Left lung (tissue), 10 donors: ENCODE measurements around the gene PTPRN2. TPM values are rescaled to one million over a fixed set of nuclear protein-coding genes. Genes with fewer than 3 reads are reported as not detected.

Experiments used
- ATAC-seq: fragments of 200-7000 bp; cut with Tn5 transposase; one replicate; pipeline ENCODE4 v1.9.1; 2020; ENCODE audit warnings: moderate library complexity
- DNase-seq, 4 donors: peaks; one replicate each; pipeline ENCODE4 v3.0.0-alpha.2; 2013 to 2020
- H3K27ac ChIP-seq, 2 donors: fragments of 200-600 bp; sonication (generic) in 1 of 2; one replicate each; pipeline versions ENCODE4 v1.5.0 to v1.8.0; 2020 to 2021
- H3K27me3 ChIP-seq, 2 donors: fragments of 200-600 bp; sonication (generic) in 1 of 2; one replicate each; pipeline versions ENCODE4 v1.5.0 to v1.8.0; 2020 to 2021
- H3K36me3 ChIP-seq, 2 donors: fragments of 200-600 bp; sonication (generic) in 1 of 2; one replicate each; pipeline versions ENCODE4 v1.5.0 to v1.8.0; 2020 to 2021
- H3K4me1 ChIP-seq, 2 donors: fragments of 200-600 bp; one replicate each; pipeline ENCODE4 v1.8.0; 2021
- H3K4me3 ChIP-seq, 2 donors: fragments of 200-600 bp; sonication (generic) in 1 of 2; one replicate each; pipeline versions ENCODE4 v1.5.0 to v1.8.0; 2020 to 2021; ENCODE audit warnings: mild to moderate bottlenecking in 1 of 2
- H3K9me3 ChIP-seq, 2 donors: fragments of 200-600 bp; sonication (generic) in 1 of 2; one replicate each; pipeline versions ENCODE4 v1.5.0 to v1.8.0; 2020 to 2021
- intact Hi-C, 2 donors: fragments of 100-400 bp; cut with DNase I; formaldehyde crosslinking; loops; one replicate each; pipeline versions ENCODE4 v1.11.2 to v1.14.2; 2022
- polyA plus RNA-seq, 6 donors: library from polyadenylated mRNA; unstranded; fragments of 120-200 nt; gene quantifications; one replicate each; pipeline ENCODE4 v1.2.1, GENCODE V29; 2013; ENCODE audit not compliant: insufficient read length in 6 of 6
- total RNA-seq, 2 donors: library from RNA; stranded (reverse); fragmentation: NEBNext Ultra II Directional; extraction: Animal tissue kit (Norgen Biotek cat#: 25700); gene quantifications; one replicate each; pipeline ENCODE4 v1.2.1, GENCODE V29; 2021
- TF ChIP-seq, protein P1 (sequence below), 2 donors: fragments of 200-600 bp; sonication (generic) in 1 of 2; IDR thresholded peaks; one replicate each; pipeline versions ENCODE4 v1.5.0 to v1.8.0; 2021; ENCODE audit warnings: antibody characterized with exemption in 2 of 2
- donor health status: DM: no; HTN: yes; CAD: no.
- donor health status: DM: no; HTN: no; CAD: no.

The PTPRN2 gene
- total and polyA plus RNA-seq, 8 donors = 4.0 to 7.8 (median 6.8) TPM

DNA sequence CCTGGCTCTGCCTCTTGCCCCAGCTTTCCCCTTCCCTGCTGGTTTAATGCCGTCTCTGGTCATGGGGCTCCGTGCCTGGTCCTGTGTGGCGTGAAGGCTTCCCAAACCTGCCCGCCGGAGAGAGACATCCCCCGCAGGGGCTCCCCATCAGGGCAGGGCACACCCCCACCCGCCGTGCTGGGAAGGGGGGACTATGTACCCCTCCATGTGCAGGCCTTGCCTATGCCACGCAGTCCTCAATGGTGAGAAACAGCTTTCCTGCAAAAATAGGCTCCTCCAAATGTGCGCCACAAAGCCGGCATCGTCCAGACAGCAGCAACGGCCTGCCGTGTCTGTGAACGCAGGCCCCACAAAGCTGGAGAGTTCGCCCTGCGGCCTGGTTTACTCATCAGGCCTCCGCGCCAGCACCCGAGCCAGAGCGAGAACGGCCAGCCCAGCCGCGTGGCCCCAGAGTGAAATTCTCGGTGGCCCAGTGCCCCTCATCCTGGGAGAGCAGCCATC lies 937.4 kb downstream of the PTPRN2 start:
- ATAC-seq (no peak), DNase-seq (no peak)
- no peaks in the 10 kb centered on the region for H3K27me3 ChIP-seq
- no peak overlapping the region for H3K27ac ChIP-seq
- H3K4me1 ChIP-seq = no peaks in the 10 kb centered on the region
- no peaks in the 10 kb centered on the region for H3K36me3 ChIP-seq
- H3K9me3 ChIP-seq = no peaks in the 10 kb centered on the region
- intact Hi-C loops = no loop called here
- H3K4me3 ChIP-seq = no peak overlapping the region
- TF ChIP-seq, protein P1, sequence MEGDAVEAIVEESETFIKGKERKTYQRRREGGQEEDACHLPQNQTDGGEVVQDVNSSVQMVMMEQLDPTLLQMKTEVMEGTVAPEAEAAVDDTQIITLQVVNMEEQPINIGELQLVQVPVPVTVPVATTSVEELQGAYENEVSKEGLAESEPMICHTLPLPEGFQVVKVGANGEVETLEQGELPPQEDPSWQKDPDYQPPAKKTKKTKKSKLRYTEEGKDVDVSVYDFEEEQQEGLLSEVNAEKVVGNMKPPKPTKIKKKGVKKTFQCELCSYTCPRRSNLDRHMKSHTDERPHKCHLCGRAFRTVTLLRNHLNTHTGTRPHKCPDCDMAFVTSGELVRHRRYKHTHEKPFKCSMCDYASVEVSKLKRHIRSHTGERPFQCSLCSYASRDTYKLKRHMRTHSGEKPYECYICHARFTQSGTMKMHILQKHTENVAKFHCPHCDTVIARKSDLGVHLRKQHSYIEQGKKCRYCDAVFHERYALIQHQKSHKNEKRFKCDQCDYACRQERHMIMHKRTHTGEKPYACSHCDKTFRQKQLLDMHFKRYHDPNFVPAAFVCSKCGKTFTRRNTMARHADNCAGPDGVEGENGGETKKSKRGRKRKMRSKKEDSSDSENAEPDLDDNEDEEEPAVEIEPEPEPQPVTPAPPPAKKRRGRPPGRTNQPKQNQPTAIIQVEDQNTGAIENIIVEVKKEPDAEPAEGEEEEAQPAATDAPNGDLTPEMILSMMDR (IDR thresholded peaks at IDR 0.05) = no peak

DNA sequence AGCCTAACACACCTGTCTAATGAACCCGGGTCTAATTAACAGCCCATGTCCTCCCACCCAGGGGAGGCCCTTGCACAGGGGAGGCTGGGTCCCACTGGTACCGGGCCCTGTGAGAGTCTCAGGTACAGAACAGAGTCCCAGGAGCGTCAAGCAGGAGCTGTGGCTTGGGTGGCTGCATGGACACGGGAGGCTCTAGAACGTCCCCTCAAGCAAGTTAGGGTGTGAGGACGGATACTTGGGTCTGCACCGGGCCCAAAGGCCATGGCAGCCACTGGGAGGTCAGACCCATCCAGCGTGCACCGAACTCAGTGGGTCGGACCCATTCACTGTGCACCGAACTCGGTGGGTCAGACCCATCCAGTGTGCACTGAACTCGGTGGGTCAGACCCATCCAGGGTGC lies 941.1 kb downstream of the PTPRN2 start:
- intact Hi-C loops = no loop called here
- DNase-seq = no peak
- H3K27ac ChIP-seq = no peak overlapping the region
- no peaks in the 10 kb centered on the region for H3K36me3 ChIP-seq
- no peaks in the 10 kb centered on the region for H3K27me3 ChIP-seq
- no peaks in the 10 kb centered on the region for H3K4me1 ChIP-seq
- no peak overlapping the region for H3K4me3 ChIP-seq
- no peaks in the 10 kb centered on the region for H3K9me3 ChIP-seq
- no peak for ATAC-seq
- TF ChIP-seq, protein P1 (IDR thresholded peaks at IDR 0.05) = no peak

DNA sequence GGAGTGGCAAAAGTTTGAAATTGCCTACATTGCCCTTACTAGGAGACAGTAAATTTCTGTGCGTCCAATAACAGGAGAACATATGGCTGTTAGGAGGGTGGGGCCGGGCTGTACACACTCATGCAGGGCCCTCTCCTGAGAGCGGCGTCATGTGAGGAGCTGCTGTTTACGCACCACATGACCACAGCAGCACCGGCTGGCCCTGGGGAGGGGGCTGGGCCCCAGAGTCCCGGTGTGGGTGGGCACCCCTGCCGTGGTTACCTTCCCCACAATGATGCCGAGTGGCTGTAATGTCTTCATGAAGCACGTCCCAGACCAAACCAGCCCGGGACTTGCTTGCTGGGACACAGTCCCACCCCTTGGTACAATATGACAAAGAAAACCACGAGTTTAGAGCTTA lies 942.1 kb downstream of the PTPRN2 start:
- TF ChIP-seq, protein P1 (IDR thresholded peaks at IDR 0.05) = no peak
- Histone ChIP-seq H3K27ac (no peak overlapping the region), H3K27me3 (no peaks in the 10 kb centered on the region), H3K4me1 (no peaks in the 10 kb centered on the region), H3K4me3 (no peak overlapping the region), H3K36me3 (no peaks in the 10 kb centered on the region), H3K9me3 (peaks cover 0 to 7% of the 10 kb centered on the region in 2 donors)
- no peak for ATAC-seq
- DNase-seq = no peak
- intact Hi-C loops = no loop called here

DNA sequence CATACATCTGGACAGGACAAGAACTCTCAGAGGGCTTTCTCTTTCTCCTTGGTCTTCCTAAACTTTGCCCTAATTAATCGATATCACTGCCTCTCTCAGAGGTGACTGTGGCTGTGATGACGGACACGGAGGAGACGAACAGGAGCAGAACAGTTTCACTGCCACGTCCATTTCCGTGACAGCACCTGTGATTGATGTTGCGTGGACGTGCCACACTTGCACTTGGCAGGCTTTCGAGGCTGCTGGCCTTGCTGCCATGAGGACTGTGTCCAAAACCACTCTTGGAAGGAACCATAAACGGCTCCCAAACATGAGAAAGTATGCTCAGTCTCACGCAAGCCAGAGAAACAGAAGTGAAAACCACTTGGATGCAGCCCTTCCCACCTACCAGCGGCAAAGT lies 942.7 kb downstream of the PTPRN2 start:
- intact Hi-C loops = no loop called here
- Histone ChIP-seq H3K27me3 (no peaks in the 10 kb centered on the region), H3K27ac (no peak overlapping the region), H3K4me1 (no peaks in the 10 kb centered on the region), H3K4me3 (no peak overlapping the region), H3K36me3 (no peaks in the 10 kb centered on the region), H3K9me3 (peaks cover 0 to 13% of the 10 kb centered on the region in 2 donors)
- TF ChIP-seq, protein P1 (IDR thresholded peaks at IDR 0.05) = no peak
- ATAC-seq = no peak
- no peak for DNase-seq

DNA sequence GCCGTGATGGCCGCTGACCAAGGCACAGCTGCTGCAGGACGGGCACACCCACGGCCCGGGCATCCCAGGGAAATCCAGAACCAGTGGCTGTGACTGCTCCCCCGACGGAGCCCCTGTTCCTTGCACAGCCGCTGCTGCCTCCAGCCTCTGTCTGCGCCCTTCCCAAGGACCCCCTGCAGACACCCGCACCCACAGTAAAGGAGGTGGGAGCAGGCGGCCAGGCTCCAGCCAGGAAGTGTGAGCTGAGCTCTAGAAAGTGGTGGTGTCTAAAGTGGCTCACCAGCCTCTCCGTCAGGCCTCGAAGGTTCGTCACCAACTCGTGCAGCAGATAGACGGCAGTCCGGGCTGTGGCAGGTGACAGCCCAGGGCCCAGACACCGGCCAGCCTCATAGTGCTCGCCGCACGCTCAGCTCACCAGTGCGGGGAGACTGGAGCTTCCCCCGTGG lies 944.1 kb downstream of the PTPRN2 start:
- Histone ChIP-seq H3K27ac (no peak overlapping the region), H3K27me3 (no peaks in the 10 kb centered on the region), H3K4me1 (no peaks in the 10 kb centered on the region), H3K36me3 (no peaks in the 10 kb centered on the region), H3K4me3 (no peak overlapping the region), H3K9me3 (peaks cover 0 to 18% of the 10 kb centered on the region in 2 donors)
- TF ChIP-seq, protein P1 (IDR thresholded peaks at IDR 0.05) = no peak
- peak in 1 of 4 donors; percentile 69 for DNase-seq
- ATAC-seq = no peak
- intact Hi-C loops = no loop called here
